Lung (tissue), 12 donors: ENCODE measurements around the gene SARS2. TPM values are rescaled to one million over a fixed set of nuclear protein-coding genes. Genes with fewer than 3 reads are reported as not detected.

Source experiments
- ATAC-seq: fragments of 200-7000 bp; cut with Tn5 transposase; one replicate; pipeline ENCODE4 v1.9.1; 2020; ENCODE audit warnings: moderate number of reproducible peaks; ENCODE audit not compliant: insufficient read depth, low FRiP score
- DNase-seq, 3 donors: peaks; one replicate each; pipeline ENCODE4 v3.0.0-alpha.2; 2013 to 2017
- H3K27ac ChIP-seq, 2 donors: one replicate each; pipeline ENCODE4 v1.5.1; 2013; ENCODE audit warnings: mild to moderate bottlenecking in 2 of 2, moderate library complexity in 2 of 2, control low read depth in 1 of 2, inconsistent platforms in 1 of 2, low read depth in 1 of 2, low read length in 1 of 2
- H3K27me3 ChIP-seq, 3 donors: one replicate each; pipeline ENCODE4 v1.5.1; 2013; ENCODE audit warnings: low read length in 2 of 3; ENCODE audit not compliant: control insufficient read depth in 3 of 3, insufficient read depth in 3 of 3
- H3K36me3 ChIP-seq, 4 donors: one replicate each; pipeline ENCODE4 v1.5.1; 2013; ENCODE audit warnings: low read length in 4 of 4, mild to moderate bottlenecking in 1 of 4, moderate library complexity in 1 of 4; ENCODE audit not compliant: control insufficient read depth in 4 of 4, insufficient read depth in 4 of 4
- H3K4me1 ChIP-seq, 5 donors: one replicate each; pipeline ENCODE4 v1.5.1; 2013; ENCODE audit warnings: low read length in 5 of 5, mild to moderate bottlenecking in 2 of 5, moderate library complexity in 1 of 5; ENCODE audit not compliant: control insufficient read depth in 5 of 5, insufficient read depth in 5 of 5
- H3K4me3 ChIP-seq: one replicate; pipeline ENCODE4 v1.5.1; 2013; ENCODE audit warnings: mild to moderate bottlenecking, control low read depth, moderate library complexity
- H3K9ac ChIP-seq, 2 donors: one replicate each; pipeline ENCODE4 v1.5.1; 2013; ENCODE audit warnings: low read length in 2 of 2, control low read depth in 1 of 2; ENCODE audit not compliant: insufficient read depth in 1 of 2
- H3K9me3 ChIP-seq, 4 donors: one replicate each; pipeline ENCODE4 v1.5.1; 2013; ENCODE audit warnings: low read length in 3 of 4, mild to moderate bottlenecking in 1 of 4, moderate library complexity in 1 of 4; ENCODE audit not compliant: control insufficient read depth in 4 of 4, insufficient read depth in 3 of 4
- WGBS, 2 donors: extraction: QIAGEN DNeasy Blood & Tissue Kit; methylation state at CpG; one replicate each; pipeline ENCODE4 v1.1.7; 2013; 5-methylcytosine and 5-hydroxymethylcytosine counted together
- polyA plus RNA-seq, 2 donors: library from polyadenylated mRNA; stranded (reverse); fragments of 200-250 nt; gene quantifications; one replicate each; pipeline ENCODE4 v1.2.1, GENCODE V29; 2013
- total RNA-seq, 2 donors: library from RNA; depleted of rRNA in 1 of 2; stranded (reverse); fragments of >200 nt in 1 of 2; gene quantifications; one replicate each; pipeline ENCODE4 v1.2.1, GENCODE V29; 2014 to 2021
- TF ChIP-seq, protein P1 (sequence below): IDR thresholded peaks from 2 replicates; pipeline ENCODE4 v1.5.1; 2012; ENCODE audit warnings: mild to moderate bottlenecking; ENCODE audit errors: control extremely low read depth, extremely low read depth
- donor health status: control.
- donor health status: control.
- donor health status: Bipolar disorder and iron deficiency.
- donor health status: healthy.
- donor health status: DM: yes; HTN: yes; CAD: no.

The SARS2 gene
- total and polyA plus RNA-seq, 4 donors = 14.3 to 34.6 (median 24.3) TPM

DNA sequence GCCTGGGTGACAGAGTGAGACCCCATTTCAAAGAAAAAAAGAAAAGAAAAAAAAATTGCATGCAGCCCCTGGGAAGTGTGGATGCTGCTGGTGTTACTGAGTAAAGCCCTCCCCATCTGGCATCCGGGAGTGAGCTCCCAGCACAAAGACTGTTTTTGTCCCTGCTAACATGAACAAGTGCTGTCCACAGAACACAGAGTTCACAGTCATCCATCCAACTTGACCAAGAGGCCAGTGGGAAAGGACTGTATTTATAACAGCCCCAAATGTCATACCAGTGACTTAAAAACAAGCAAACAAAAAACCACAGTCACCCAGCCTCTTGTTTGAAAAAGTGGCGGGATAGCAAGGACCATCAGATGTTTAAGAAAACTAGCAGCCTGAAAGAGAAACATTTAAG lies 34.2 kb upstream of the SARS2 start:
- no peak overlapping the region for H3K4me3 ChIP-seq
- H3K9me3 ChIP-seq = no peaks in the 10 kb centered on the region
- peaks cover 0 to 2% (median 0%) of the 10 kb centered on the region in 5 donors for H3K4me1 ChIP-seq
- no peaks in the 10 kb centered on the region for H3K27me3 ChIP-seq
- no peak overlapping the region for H3K27ac ChIP-seq
- TF ChIP-seq, protein P1, sequence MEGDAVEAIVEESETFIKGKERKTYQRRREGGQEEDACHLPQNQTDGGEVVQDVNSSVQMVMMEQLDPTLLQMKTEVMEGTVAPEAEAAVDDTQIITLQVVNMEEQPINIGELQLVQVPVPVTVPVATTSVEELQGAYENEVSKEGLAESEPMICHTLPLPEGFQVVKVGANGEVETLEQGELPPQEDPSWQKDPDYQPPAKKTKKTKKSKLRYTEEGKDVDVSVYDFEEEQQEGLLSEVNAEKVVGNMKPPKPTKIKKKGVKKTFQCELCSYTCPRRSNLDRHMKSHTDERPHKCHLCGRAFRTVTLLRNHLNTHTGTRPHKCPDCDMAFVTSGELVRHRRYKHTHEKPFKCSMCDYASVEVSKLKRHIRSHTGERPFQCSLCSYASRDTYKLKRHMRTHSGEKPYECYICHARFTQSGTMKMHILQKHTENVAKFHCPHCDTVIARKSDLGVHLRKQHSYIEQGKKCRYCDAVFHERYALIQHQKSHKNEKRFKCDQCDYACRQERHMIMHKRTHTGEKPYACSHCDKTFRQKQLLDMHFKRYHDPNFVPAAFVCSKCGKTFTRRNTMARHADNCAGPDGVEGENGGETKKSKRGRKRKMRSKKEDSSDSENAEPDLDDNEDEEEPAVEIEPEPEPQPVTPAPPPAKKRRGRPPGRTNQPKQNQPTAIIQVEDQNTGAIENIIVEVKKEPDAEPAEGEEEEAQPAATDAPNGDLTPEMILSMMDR = no peak
- H3K36me3 ChIP-seq = peaks cover 0 to 8% (median 3%) of the 10 kb centered on the region in 4 donors
- no peak overlapping the region for H3K9ac ChIP-seq
- 90 to 96% methylated on average over 2 of the region's 2 CpGs for WGBS, 2 donors
- DNase-seq = no peak
- ATAC-seq = no peak

DNA sequence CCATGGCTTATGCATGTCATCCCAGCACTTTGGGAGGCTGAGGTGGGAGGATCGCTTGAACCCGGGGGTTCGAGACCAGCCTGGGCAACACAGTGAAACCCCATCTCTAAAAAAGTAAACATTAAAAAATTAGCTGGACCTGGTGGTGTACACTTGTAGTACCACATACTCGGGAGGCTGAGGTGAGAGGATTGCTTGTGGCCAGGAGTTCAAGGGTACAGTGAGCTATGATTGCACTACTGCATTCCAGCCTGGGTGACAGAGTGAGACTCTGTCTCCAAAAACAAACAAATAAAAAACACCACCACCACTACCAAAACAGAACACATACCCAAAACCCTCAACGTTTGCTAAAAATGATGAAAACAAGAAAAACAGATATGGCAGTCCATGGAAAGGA lies 29.1 kb upstream of the SARS2 start:
- H3K4me1 ChIP-seq = peaks cover 0 to 2% (median 0%) of the 10 kb centered on the region in 5 donors
- no peak overlapping the region for H3K9ac ChIP-seq
- peaks cover 0 to 2% (median 0%) of the 10 kb centered on the region in 4 donors for H3K36me3 ChIP-seq
- ATAC-seq (no peak), DNase-seq (no peak)
- H3K9me3 ChIP-seq = peaks cover 0 to 3% (median 0%) of the 10 kb centered on the region in 4 donors
- WGBS, 2 donors = 86 to 92% methylated on average over 5 of the region's 5 CpGs
- no peaks in the 10 kb centered on the region for H3K27me3 ChIP-seq
- H3K27ac ChIP-seq = no peak overlapping the region
- TF ChIP-seq, protein P1 = no peak
- no peak overlapping the region for H3K4me3 ChIP-seq

DNA sequence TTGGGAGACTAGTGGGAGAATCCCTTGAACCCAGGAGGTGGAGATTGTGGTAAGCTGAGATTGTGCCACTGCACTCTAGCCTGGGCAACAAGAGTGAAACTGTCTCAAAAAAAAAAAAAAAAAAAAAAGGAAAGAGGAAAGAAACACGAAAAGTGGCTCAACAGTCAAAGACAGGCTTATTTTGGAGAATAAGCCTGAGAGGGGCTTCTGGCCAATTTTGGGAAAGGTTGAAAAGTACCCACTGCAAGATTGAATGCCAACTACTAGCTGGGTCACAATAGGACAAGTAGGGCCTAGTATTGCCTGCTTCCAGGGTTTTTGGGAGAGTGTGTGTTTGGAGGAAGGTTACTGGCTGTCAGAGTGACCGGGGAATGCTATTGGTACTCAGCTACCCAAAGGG lies 27.7 kb upstream of the SARS2 start:
- Histone ChIP-seq H3K27ac (no peak overlapping the region), H3K27me3 (no peaks in the 10 kb centered on the region), H3K9me3 (peaks cover 0 to 3% (median 0%) of the 10 kb centered on the region in 4 donors), H3K9ac (no peak overlapping the region), H3K4me3 (no peak overlapping the region), H3K36me3 (peaks cover 0 to 2% (median 0%) of the 10 kb centered on the region in 4 donors), H3K4me1 (peaks cover 0 to 2% (median 0%) of the 10 kb centered on the region in 5 donors)
- 86 to 93% methylated on average over 2 of the region's 2 CpGs for WGBS, 2 donors
- no peak for DNase-seq
- TF ChIP-seq, protein P1 = no peak
- no peak for ATAC-seq

DNA sequence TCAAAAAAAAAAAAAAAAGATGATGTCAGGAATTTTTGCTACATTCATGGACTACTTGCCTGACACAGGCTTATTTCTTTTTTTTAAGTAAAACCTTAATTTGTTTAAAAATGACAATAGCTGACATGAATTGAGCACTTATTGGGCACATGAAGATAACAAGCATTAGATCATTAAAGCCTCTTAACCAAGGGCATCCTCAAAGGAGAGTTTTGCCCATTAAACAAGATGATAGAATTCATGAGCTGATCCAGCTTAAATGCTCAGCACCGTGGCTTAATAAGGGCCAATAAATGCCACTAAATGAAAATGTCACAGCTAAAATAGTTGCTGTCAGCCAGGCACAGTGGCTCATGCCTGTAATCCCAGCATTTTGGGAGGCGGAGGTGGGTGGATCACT lies 25.7 kb upstream of the SARS2 start:
- WGBS, 2 donors = 89 to 93% methylated on average over 2 of the region's 2 CpGs
- ATAC-seq = no peak

More for the DNA sequence above, 25.7 kb upstream of the SARS2 start:
- Histone ChIP-seq H3K9me3 (peaks cover 0 to 3% (median 0%) of the 10 kb centered on the region in 4 donors), H3K27ac (no peak overlapping the region), H3K36me3 (peaks cover 0 to 2% (median 0%) of the 10 kb centered on the region in 4 donors), H3K27me3 (no peaks in the 10 kb centered on the region), H3K9ac (no peak overlapping the region), H3K4me3 (no peak overlapping the region), H3K4me1 (no peaks in the 10 kb centered on the region)
- TF ChIP-seq, protein P1 = no peak
- no peak for DNase-seq
